PC-3 (cell line): ENCODE data around the gene SLC12A3. TPM values are rescaled to one million over a fixed set of nuclear protein-coding genes. Genes with fewer than 3 reads are reported as not detected.

Experiments
- ATAC-seq: fragments of 200-7000 bp; cut with Tn5 transposase; 2 replicates; pipeline ENCODE4 v1.9.1; 2020; ENCODE audit warnings: mild to moderate bottlenecking, moderate library complexity
- BruUV-seq: library from RNA; stranded (reverse); fragments of 400-500 nt; replicated peaks from 2 replicates; lab custom pipeline; 2021; lab: Mats Ljungman, UMichigan
- CTCF ChIA-PET: fragments of 300-600 bp; sonication (Branson Sonifier 250); formaldehyde crosslinking; loops from one replicate; lab custom pipeline; 2022; ENCODE audit warnings: antibody characterized with exemption; lab: Charles Lee
- POLR2A ChIA-PET: fragments of 300-600 bp; sonication (Branson Sonifier 250); formaldehyde crosslinking; loops from one replicate; lab custom pipeline; 2022; ENCODE audit warnings: antibody characterized with exemption; ENCODE audit not compliant: unreplicated experiment; lab: Charles Lee
- DNase-seq: peaks from one replicate; pipeline ENCODE4 v3.0.0-alpha.2; 2015
- H2AFZ ChIP-seq: fragments of 300-600 bp; sonication (generic); 2 replicates; pipeline ENCODE4 v1.6.0; 2016; ENCODE audit warnings: antibody characterized with exemption, low read length
- H3F3A ChIP-seq: fragments of 300-600 bp; sonication (generic); one replicate; pipeline ENCODE4 v1.6.0; 2017; ENCODE audit warnings: antibody characterized with exemption, low read length, control low read depth, mild to moderate bottlenecking; ENCODE audit not compliant: unreplicated experiment
- H3K27ac ChIP-seq: fragments of 300-600 bp; sonication (generic); 2 replicates; pipeline ENCODE4 v1.5.1; 2016; ENCODE audit warnings: mild to moderate bottlenecking, low read length
- H3K27me3 ChIP-seq: fragments of 300-600 bp; sonication (generic); 2 replicates; pipeline ENCODE4 v1.6.1; 2016; ENCODE audit warnings: low read length, mixed read lengths
- H3K36me3 ChIP-seq: fragments of 300-600 bp; sonication (generic); 2 replicates; pipeline ENCODE4 v1.6.1; 2016; ENCODE audit warnings: low read depth, mixed run types, low read length, mixed read lengths
- H3K4me1 ChIP-seq: fragments of 300-600 bp; sonication (generic); 2 replicates; pipeline ENCODE4 v1.5.1; 2016; ENCODE audit warnings: low read length; ENCODE audit not compliant: insufficient read depth
- H3K4me2 ChIP-seq: fragments of 300-600 bp; sonication (generic); 2 replicates; pipeline ENCODE4 v1.6.0; 2016; ENCODE audit warnings: low read length
- H3K4me3 ChIP-seq: fragments of 300-600 bp; sonication (generic); 2 replicates; pipeline ENCODE4 v1.5.1; 2016; ENCODE audit warnings: mild to moderate bottlenecking, low read length, mixed read lengths
- H3K79me2 ChIP-seq: fragments of 300-600 bp; sonication (generic); 2 replicates; pipeline ENCODE4 v1.6.1; 2017; ENCODE audit warnings: low read length, mixed read lengths
- H3K9ac ChIP-seq: fragments of 300-600 bp; sonication (generic); 2 replicates; pipeline ENCODE4 v1.6.0; 2016; ENCODE audit warnings: mild to moderate bottlenecking, low read length
- H3K9me2 ChIP-seq: fragments of 300-600 bp; sonication (generic); replicated peaks from 2 replicates; pipeline ENCODE4 v1.6.1; 2016; ENCODE audit warnings: mixed run types, low read length, mixed read lengths
- H3K9me3 ChIP-seq: fragments of 300-600 bp; sonication (generic); 2 replicates; pipeline ENCODE4 v1.6.1; 2016; ENCODE audit warnings: low read length, mixed read lengths
- H4K20me1 ChIP-seq: fragments of 300-600 bp; sonication (generic); 2 replicates; pipeline ENCODE4 v1.6.1; 2016; ENCODE audit warnings: low read length, mixed read lengths
- CTCF ChIP-seq: fragments of 300-600 bp; sonication (generic); conservative IDR thresholded peaks from 2 replicates; pipeline ENCODE4 v1.5.1; 2017; ENCODE audit warnings: antibody characterized with exemption, low read depth, mild to moderate bottlenecking, low read length
- EZH2 ChIP-seq: fragments of 300-600 bp; sonication (generic); IDR thresholded peaks from one replicate; pipeline ENCODE4 v1.6.1; 2017; ENCODE audit warnings: antibody characterized with exemption, mild to moderate bottlenecking, low read length; ENCODE audit not compliant: unreplicated experiment
- EZH2phosphoT487 ChIP-seq: fragments of 300-600 bp; sonication (generic); IDR thresholded peaks from 2 replicates; pipeline ENCODE4 v1.6.1; 2018; ENCODE audit warnings: mild to moderate bottlenecking, antibody characterized with exemption, low read length, borderline replicate concordance
- intact Hi-C: fragments of 100-400 bp; cut with micrococcal nuclease; formaldehyde crosslinking; loops from 2 replicates; pipeline ENCODE4 v1.9.0; 2023
- total RNA-seq: library from RNA; depleted of rRNA; stranded (reverse); fragments of >200 nt; gene quantifications from 2 replicates; pipeline ENCODE4 v1.2.3, GENCODE V29; 2014

SLC12A3 gene
- total RNA-seq, 1 experiment from 2014 or later: not detected

- H3K9me2 ChIP-seq: no peaks in the 10 kb centered on the region
- no peaks in the 10 kb centered on the region for H3K9me3 ChIP-seq
- no peak for DNase-seq
- peaks cover 15% of the 10 kb centered on the region; the same call in 1 of the 2 replicates for H4K20me1 ChIP-seq
- BruUV-seq: no TSS peak
- H2AFZ ChIP-seq: no peak overlapping the region
- H3K4me1 ChIP-seq: peaks cover 17% of the 10 kb centered on the region
- H3K4me2 ChIP-seq: no peak overlapping the region
- no peak overlapping the region for H3K27ac ChIP-seq
- intact Hi-C loops: loop anchor here (10.0 kb wide), 1 partner anchor 146 kb away; no protein-coding TSS in a partner anchor
- CTCF ChIA-PET: no interaction called here
- H3K4me3 ChIP-seq: no peak overlapping the region
- no peak for ATAC-seq
- peaks cover 2% of the 10 kb centered on the region; the same call in 1 of the 2 replicates for H3K79me2 ChIP-seq
- no peaks in the 10 kb centered on the region for H3F3A ChIP-seq
- H3K27me3 ChIP-seq: no peaks in the 10 kb centered on the region
- peaks cover 66% of the 10 kb centered on the region for H3K36me3 ChIP-seq
- TF ChIP-seq EZH2phosphoT487 (no peak), EZH2 (no peak), CTCF (no peak)
- POLR2A ChIA-PET: no interaction called here
- H3K9ac ChIP-seq: no peak overlapping the region
These were observed 76.1 kb downstream of the SLC12A3 start for GRCh38 chr16:56941092-56941491.

DNA sequence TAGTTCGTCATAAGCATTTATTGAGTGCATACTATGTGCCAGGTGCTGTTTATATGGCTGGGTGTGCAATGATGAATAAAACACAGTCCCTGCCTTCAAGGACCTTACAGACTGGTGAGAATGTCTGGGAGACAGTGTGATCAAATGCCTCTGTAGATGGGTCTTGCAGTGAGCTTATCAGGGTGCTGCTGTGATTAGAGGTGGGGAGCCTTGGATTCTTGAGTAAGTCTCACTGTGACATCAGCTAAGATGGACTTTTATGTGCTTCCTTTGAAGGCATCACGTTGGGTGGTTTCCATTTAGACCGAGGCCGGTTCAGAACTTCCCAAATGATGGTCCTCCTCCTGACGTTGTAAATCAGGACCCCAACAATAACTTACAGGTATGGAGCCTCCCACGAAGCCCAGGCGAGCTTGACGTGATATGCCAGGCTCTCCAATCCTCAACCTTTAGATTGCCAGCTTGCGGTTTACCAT is 76.9 kb downstream of the SLC12A3 start:
- H3K27ac ChIP-seq: no peak overlapping the region
- peaks cover 17% of the 10 kb centered on the region for H3K4me1 ChIP-seq
- no peak overlapping the region for H3K9ac ChIP-seq
- intact Hi-C loops: loop anchor here (10.0 kb wide), 1 partner anchor 147 kb away; no protein-coding TSS in a partner anchor
- H3K4me3 ChIP-seq: no peak overlapping the region
- H4K20me1 ChIP-seq: 0 out of 2 replicates have a peak, but pooled peaks cover 9% of the 10 kb centered on the region
- H3K36me3 ChIP-seq: peaks cover 58% of the 10 kb centered on the region
- no peak overlapping the region for H3K4me2 ChIP-seq
- no peaks in the 10 kb centered on the region for H3F3A ChIP-seq
- H2AFZ ChIP-seq: no peak overlapping the region
- DNase-seq (no peak), ATAC-seq (no peak)
- no peaks in the 10 kb centered on the region for H3K27me3 ChIP-seq
- POLR2A ChIA-PET: interaction anchor here (0.5 kb wide), 1 partner anchor 45 kb away, joined by 3 read pairs; no protein-coding TSS in a partner anchor
- H3K9me2 ChIP-seq: no peaks in the 10 kb centered on the region
- TF ChIP-seq EZH2: no peak
- TF ChIP-seq CTCF: no peak
- no peaks in the 10 kb centered on the region for H3K79me2 ChIP-seq
- no TSS peak for BruUV-seq
- H3K9me3 ChIP-seq: no peaks in the 10 kb centered on the region
- CTCF ChIA-PET: no interaction called here

- H4K20me1 ChIP-seq: 0 out of 2 replicates have a peak, but pooled peaks cover under 1% of the 10 kb centered on the region
- H3F3A ChIP-seq: no peaks in the 10 kb centered on the region
- ATAC-seq (no peak), DNase-seq (no peak)
- no peaks in the 10 kb centered on the region for H3K27me3 ChIP-seq
- H3K4me2 ChIP-seq: no peak overlapping the region
- H3K9me3 ChIP-seq: no peaks in the 10 kb centered on the region
- peaks cover 42% of the 10 kb centered on the region for H3K36me3 ChIP-seq
- no peaks in the 10 kb centered on the region for H3K9me2 ChIP-seq
- no peak overlapping the region for H3K4me3 ChIP-seq
- H3K9ac ChIP-seq: no peak overlapping the region
- no peaks in the 10 kb centered on the region for H3K79me2 ChIP-seq
- intact Hi-C loops: loop anchor here (10.0 kb wide), 1 partner anchor 149 kb away; no protein-coding TSS in a partner anchor
- POLR2A ChIA-PET: no interaction called here
- CTCF ChIA-PET: no interaction called here
- TF ChIP-seq EZH2phosphoT487 (no peak), CTCF (no peak), EZH2 (no peak)
- H2AFZ ChIP-seq: no peak overlapping the region
- BruUV-seq: no TSS peak
- no peak overlapping the region for H3K27ac ChIP-seq
- H3K4me1 ChIP-seq: peaks cover 17% of the 10 kb centered on the region
These were observed 78.9 kb downstream of the SLC12A3 start for GRCh38 chr16:56943761-56944375.
